IMR-90 (cell line): ENCODE results near the gene SYP. TPM values are rescaled to one million over a fixed set of nuclear protein-coding genes. Genes with fewer than 3 reads are reported as not detected.

Experiments
- ATAC-seq: fragments of 200-7000 bp; cut with Tn5 transposase; 2 replicates; pipeline ENCODE4 v1.9.1; 2020; ENCODE audit warnings: low read depth, mild to moderate bottlenecking, moderate library complexity
- BruUV-seq: library from RNA; stranded (reverse); fragments of 400-500 nt; replicated peaks from 2 replicates; lab custom pipeline; 2021; lab: Mats Ljungman, UMichigan
- CTCF ChIA-PET: fragments of 300-600 bp; formaldehyde crosslinking; extraction: SDS; loops from one replicate; lab custom pipeline; 2021; ENCODE audit warnings: antibody characterized with exemption; lab: Yijun Ruan, JAX
- POLR2A ChIA-PET: fragments of 300-600 bp; sonication (Branson Sonifier 250); formaldehyde crosslinking; loops from one replicate; lab custom pipeline; 2022; ENCODE audit warnings: antibody characterized with exemption; ENCODE audit not compliant: unreplicated experiment; lab: Charles Lee
- DNase-seq: peaks from one replicate; pipeline ENCODE4 v3.0.0; 2013
- H2AFZ ChIP-seq: replicated peaks from 2 replicates; pipeline ENCODE3; 2013; ENCODE audit warnings: low read length, mild to moderate bottlenecking; ENCODE audit not compliant: poor library complexity
- H2AK5ac ChIP-seq: 2 replicates; pipeline ENCODE4 v1.6.1; 2013; ENCODE audit warnings: low read depth, low read length, inconsistent platforms
- H2AK9ac ChIP-seq: replicated peaks from 2 replicates; pipeline ENCODE3; 2013; ENCODE audit warnings: mild to moderate bottlenecking, low read depth, low read length, moderate library complexity; ENCODE audit not compliant: poor library complexity
- H2BK120ac ChIP-seq: 2 replicates; pipeline ENCODE4 v1.6.1; 2013; ENCODE audit warnings: low read depth, low read length, inconsistent platforms
- H2BK15ac ChIP-seq: 3 replicates; pipeline ENCODE4 v1.6.1; 2013; ENCODE audit warnings: low read depth, low read length, inconsistent platforms
- H2BK20ac ChIP-seq: 2 replicates; pipeline ENCODE4 v1.6.1; 2013; ENCODE audit warnings: low read depth, mild to moderate bottlenecking, inconsistent platforms, low read length, moderate library complexity
- H2BK5ac ChIP-seq: 2 replicates; pipeline ENCODE4 v1.6.1; 2013; ENCODE audit warnings: mild to moderate bottlenecking, low read depth, low read length, inconsistent platforms; ENCODE audit not compliant: poor library complexity, severe bottlenecking
- H3K14ac ChIP-seq: replicated peaks from 2 replicates; pipeline ENCODE4 v1.6.1; 2013; ENCODE audit warnings: low read depth, low read length, inconsistent platforms
- H3K18ac ChIP-seq: 2 replicates; pipeline ENCODE4 v1.6.1; 2013; ENCODE audit warnings: low read depth, low read length, control low read depth
- H3K23ac ChIP-seq: 2 replicates; pipeline ENCODE4 v1.6.1; 2013; ENCODE audit warnings: low read depth, low read length, inconsistent platforms
- H3K27ac ChIP-seq: 2 replicates; pipeline ENCODE4 v1.5.1; 2013; ENCODE audit warnings: mild to moderate bottlenecking, control low read depth, low read length; ENCODE audit not compliant: insufficient read depth
- H3K27me3 ChIP-seq: 2 replicates; pipeline ENCODE4 v1.6.1; 2013; ENCODE audit warnings: low read length; ENCODE audit not compliant: control insufficient read depth, insufficient read depth
- H3K36me3 ChIP-seq: 2 replicates; pipeline ENCODE4 v1.6.1; 2013; ENCODE audit warnings: low read length, mixed read lengths; ENCODE audit not compliant: control insufficient read depth, insufficient read depth
- H3K4ac ChIP-seq: 2 replicates; pipeline ENCODE4 v1.6.1; 2013; ENCODE audit warnings: low read depth, low read length, inconsistent platforms
- H3K4me1 ChIP-seq: 2 replicates; pipeline ENCODE4 v1.6.1; 2013; ENCODE audit warnings: low read length, mixed read lengths; ENCODE audit not compliant: control insufficient read depth, insufficient read depth
- H3K4me2 ChIP-seq: 2 replicates; pipeline ENCODE4 v1.6.1; 2013; ENCODE audit warnings: low read depth, mild to moderate bottlenecking, control low read depth, low read length, moderate library complexity
- H3K4me3 ChIP-seq: 2 replicates; pipeline ENCODE4 v1.5.1; 2013; ENCODE audit warnings: low read depth, mild to moderate bottlenecking, control low read depth, low read length, moderate library complexity; ENCODE audit not compliant: insufficient read depth
- H3K56ac ChIP-seq: 2 replicates; pipeline ENCODE4 v1.6.1; 2013; ENCODE audit warnings: low read length, inconsistent platforms; ENCODE audit not compliant: insufficient read depth; ENCODE audit errors: extremely low read depth
- H3K79me1 ChIP-seq, 2 experiments: 2 replicates each; pipeline ENCODE4 v1.6.1; 2013; ENCODE audit warnings: low read length in 2 of 2, inconsistent platforms in 1 of 2, low read depth in 1 of 2
- H3K9ac ChIP-seq: 2 replicates; pipeline ENCODE4 v1.6.1; 2013; ENCODE audit warnings: low read depth, low read length, control low read depth
- H3K9me1 ChIP-seq: 2 replicates; pipeline ENCODE4 v1.6.1; 2013; ENCODE audit warnings: low read length, inconsistent platforms; ENCODE audit not compliant: insufficient read depth
- H3K9me3 ChIP-seq: 2 replicates; pipeline ENCODE4 v1.6.1; 2013; ENCODE audit warnings: low read length; ENCODE audit not compliant: control insufficient read depth, insufficient read depth
- H4K20me1 ChIP-seq: 2 replicates; pipeline ENCODE4 v1.6.1; 2013; ENCODE audit warnings: low read length, inconsistent platforms; ENCODE audit not compliant: insufficient read depth
- H4K5ac ChIP-seq: 2 replicates; pipeline ENCODE4 v1.6.1; 2013; ENCODE audit warnings: mild to moderate bottlenecking, low read depth, low read length, control low read depth
- H4K8ac ChIP-seq, 2 experiments: 2 replicates each; pipeline ENCODE4 v1.6.1; 2013; ENCODE audit warnings: low read depth in 2 of 2, low read length in 2 of 2, control low read depth in 1 of 2, inconsistent platforms in 1 of 2
- H4K91ac ChIP-seq: 2 replicates; pipeline ENCODE4 v1.6.1; 2013; ENCODE audit warnings: low read depth, low read length, inconsistent platforms; ENCODE audit not compliant: insufficient read depth
- CEBPB ChIP-seq: IDR thresholded peaks from 2 replicates; pipeline ENCODE4 v1.6.1; 2012; ENCODE audit warnings: low read depth, low read length, improper control_type of control experiment
- CHD1 ChIP-seq: IDR thresholded peaks from 2 replicates; pipeline ENCODE4 v1.6.1; 2012; ENCODE audit warnings: low read depth, low read length, improper control_type of control experiment
- FOS ChIP-seq: fragments of 150-350 bp; IDR thresholded peaks from 2 replicates; pipeline ENCODE4 v1.6.1; 2016; ENCODE audit warnings: low read depth, low read length
- MAFK ChIP-seq: IDR thresholded peaks from 2 replicates; pipeline ENCODE4 v1.6.1; 2012; ENCODE audit warnings: low read depth, low read length, improper control_type of control experiment
- RAD21 ChIP-seq: IDR thresholded peaks from 2 replicates; pipeline ENCODE4 v1.6.1; 2012; ENCODE audit warnings: low read length, improper control_type of control experiment
- RCOR1 ChIP-seq: IDR thresholded peaks from 2 replicates; pipeline ENCODE4 v1.6.1; 2012; ENCODE audit warnings: mild to moderate bottlenecking, low read length, improper control_type of control experiment; ENCODE audit not compliant: insufficient replicate concordance
- SMC3 ChIP-seq: fragments of 150-350 bp; IDR thresholded peaks from 2 replicates; pipeline ENCODE4 v1.6.1; 2016; ENCODE audit warnings: low read depth, mild to moderate bottlenecking, antibody characterized with exemption, low read length, moderate library complexity
- WGBS, 2 experiments: methylation state at CpG; one replicate each; pipeline versions ENCODE4 v1.1.5 to v1.1.7; 2013; ENCODE audit warnings: missing lambda C conversion rate in 2 of 2; ENCODE audit not compliant: insufficient read length in 1 of 2; ENCODE audit errors: extremely low coverage in 2 of 2; 5-methylcytosine and 5-hydroxymethylcytosine counted together
- dilution Hi-C: fragments of 300-500 bp; cut with HindIII; formaldehyde crosslinking; loops from one replicate; pipeline ENCODE4 v1.14.3; 2018; ENCODE audit warnings: low sequenced_read_pairs; ENCODE audit not compliant: unreplicated experiment
- in situ Hi-C: fragments of 300-500 bp; cut with MboI; formaldehyde crosslinking; loops from 3 replicates; pipeline ENCODE4 v1.14.3; 2019; ENCODE audit warnings: low sequenced_read_pairs, inconsistent platforms, mixed read lengths
- intact Hi-C: fragments of 100-400 bp; cut with micrococcal nuclease; formaldehyde crosslinking; loops from 2 replicates; pipeline ENCODE4 v1.10.0; 2022
- polyA plus RNA-seq, 3 experiments: library from polyadenylated mRNA; depleted of rRNA; stranded (reverse); fragments of >200 nt; gene quantifications; 2 replicates each; pipeline ENCODE4 v1.2.3, GENCODE V29; 2012; ENCODE audit warnings: low replicate concordance in 1 of 3
- total RNA-seq: library from RNA; depleted of rRNA; stranded (reverse); fragments of >200 nt; gene quantifications from 2 replicates; pipeline ENCODE4 v1.2.3, GENCODE V29; 2012
- TF ChIP-seq, protein P1 (sequence below): conservative IDR thresholded peaks from 2 replicates; pipeline ENCODE4 v1.5.1; 2012; ENCODE audit warnings: mild to moderate bottlenecking, low read depth, low read length, improper control_type of control experiment

Gene SYP
- total and polyA plus RNA-seq, 2 of the 4 experiments (the other 2 are of a cell fraction): under 0.01 to 0.05 TPM

DNA sequence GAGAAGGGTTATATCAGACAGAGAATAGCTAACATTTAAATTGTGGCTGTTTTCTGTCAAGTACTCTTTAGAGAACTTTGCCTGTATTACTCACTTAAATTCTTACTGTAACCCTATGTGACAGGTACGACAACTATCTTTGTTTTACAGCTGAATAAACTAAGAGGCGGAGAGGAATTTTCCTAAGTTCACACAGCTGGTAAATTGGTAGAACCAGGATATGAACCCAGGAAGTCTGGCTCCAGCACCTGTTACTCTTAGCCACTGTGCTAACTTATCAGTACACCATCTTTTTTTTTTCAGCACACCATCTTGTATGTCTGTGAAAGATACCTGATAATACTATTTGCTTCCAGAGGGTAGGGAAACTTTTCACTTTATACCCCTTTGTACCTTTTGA, 2.0 kb upstream of the SYP start:
- no peaks in the 10 kb centered on the region for H3K9me1 ChIP-seq
- H3K27ac ChIP-seq: no peak overlapping the region
- no peaks in the 10 kb centered on the region for H3K9me3 ChIP-seq
- in situ Hi-C loops (no loop called here), intact Hi-C loops (no loop called here), dilution Hi-C loops (no loop called here)
- no peak overlapping the region for H2BK15ac ChIP-seq
- H2AK9ac ChIP-seq: no peak overlapping the region
- H3K18ac ChIP-seq: no peak overlapping the region
- ATAC-seq: no peak
- H2BK20ac ChIP-seq: no peak overlapping the region
- no peak overlapping the region for H4K5ac ChIP-seq
- no peak overlapping the region for H2BK5ac ChIP-seq
- H3K36me3 ChIP-seq: no peaks in the 10 kb centered on the region
- no peak overlapping the region for H2AFZ ChIP-seq
- no peak overlapping the region for H2AK5ac ChIP-seq
- no peak overlapping the region for H3K56ac ChIP-seq
- no CpG with 5 or more reads among the region's 2 CpGs for WGBS, 2 experiments
- no peaks in the 10 kb centered on the region for H4K20me1 ChIP-seq
- H3K23ac ChIP-seq: no peak overlapping the region
- H3K14ac ChIP-seq: no peak overlapping the region
- H3K9ac ChIP-seq: no peak overlapping the region
- CTCF ChIA-PET: no interaction called here
- no peak overlapping the region for H4K91ac ChIP-seq
- no peak overlapping the region for H4K8ac ChIP-seq
- no peaks in the 10 kb centered on the region for H3K79me1 ChIP-seq
- POLR2A ChIA-PET: no interaction called here
- TF ChIP-seq CHD1 (no peak), RAD21 (no peak), CEBPB (no peak), MAFK (no peak), RCOR1 (no peak), SMC3 (no peak), FOS (no peak)
- TF ChIP-seq, protein P1, sequence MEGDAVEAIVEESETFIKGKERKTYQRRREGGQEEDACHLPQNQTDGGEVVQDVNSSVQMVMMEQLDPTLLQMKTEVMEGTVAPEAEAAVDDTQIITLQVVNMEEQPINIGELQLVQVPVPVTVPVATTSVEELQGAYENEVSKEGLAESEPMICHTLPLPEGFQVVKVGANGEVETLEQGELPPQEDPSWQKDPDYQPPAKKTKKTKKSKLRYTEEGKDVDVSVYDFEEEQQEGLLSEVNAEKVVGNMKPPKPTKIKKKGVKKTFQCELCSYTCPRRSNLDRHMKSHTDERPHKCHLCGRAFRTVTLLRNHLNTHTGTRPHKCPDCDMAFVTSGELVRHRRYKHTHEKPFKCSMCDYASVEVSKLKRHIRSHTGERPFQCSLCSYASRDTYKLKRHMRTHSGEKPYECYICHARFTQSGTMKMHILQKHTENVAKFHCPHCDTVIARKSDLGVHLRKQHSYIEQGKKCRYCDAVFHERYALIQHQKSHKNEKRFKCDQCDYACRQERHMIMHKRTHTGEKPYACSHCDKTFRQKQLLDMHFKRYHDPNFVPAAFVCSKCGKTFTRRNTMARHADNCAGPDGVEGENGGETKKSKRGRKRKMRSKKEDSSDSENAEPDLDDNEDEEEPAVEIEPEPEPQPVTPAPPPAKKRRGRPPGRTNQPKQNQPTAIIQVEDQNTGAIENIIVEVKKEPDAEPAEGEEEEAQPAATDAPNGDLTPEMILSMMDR: no peak
- H3K4me3 ChIP-seq: no peak overlapping the region
- no peaks in the 10 kb centered on the region for H3K4me1 ChIP-seq
- no peak overlapping the region for H3K4me2 ChIP-seq
- no peak overlapping the region for H3K4ac ChIP-seq
- no TSS peak for BruUV-seq
- DNase-seq: no peak
- peaks cover 15% of the 10 kb centered on the region for H3K27me3 ChIP-seq
- no peak overlapping the region for H2BK120ac ChIP-seq
